Brain pericyte (primary cell): ENCODE measurements around the gene GPC5.

Source experiments
- DNase-seq: peaks from one replicate; pipeline ENCODE4 v3.0.0-alpha.2; 2012; ENCODE audit warnings: low read depth, low spot score

Gene GPC5

DNA sequence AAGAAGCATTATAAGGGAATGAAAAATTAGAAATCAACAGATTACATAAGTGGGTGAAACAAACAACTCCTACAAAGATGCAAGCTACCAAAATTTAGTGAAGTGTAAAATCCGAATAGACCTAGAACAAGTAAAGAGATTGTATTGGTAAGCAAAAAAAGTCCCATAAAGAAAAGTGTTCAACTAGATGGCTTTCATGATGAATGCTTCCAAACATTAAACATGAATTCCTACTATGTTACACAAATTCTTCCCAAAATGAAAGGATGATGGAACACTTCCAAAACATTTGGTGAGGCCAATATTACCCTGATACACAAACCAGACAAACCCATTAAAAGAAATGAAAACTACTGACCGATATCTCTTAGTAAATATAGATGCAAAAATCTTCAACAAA, 139.0 kb downstream of the GPC5 start:
- no peak for DNase-seq

DNA sequence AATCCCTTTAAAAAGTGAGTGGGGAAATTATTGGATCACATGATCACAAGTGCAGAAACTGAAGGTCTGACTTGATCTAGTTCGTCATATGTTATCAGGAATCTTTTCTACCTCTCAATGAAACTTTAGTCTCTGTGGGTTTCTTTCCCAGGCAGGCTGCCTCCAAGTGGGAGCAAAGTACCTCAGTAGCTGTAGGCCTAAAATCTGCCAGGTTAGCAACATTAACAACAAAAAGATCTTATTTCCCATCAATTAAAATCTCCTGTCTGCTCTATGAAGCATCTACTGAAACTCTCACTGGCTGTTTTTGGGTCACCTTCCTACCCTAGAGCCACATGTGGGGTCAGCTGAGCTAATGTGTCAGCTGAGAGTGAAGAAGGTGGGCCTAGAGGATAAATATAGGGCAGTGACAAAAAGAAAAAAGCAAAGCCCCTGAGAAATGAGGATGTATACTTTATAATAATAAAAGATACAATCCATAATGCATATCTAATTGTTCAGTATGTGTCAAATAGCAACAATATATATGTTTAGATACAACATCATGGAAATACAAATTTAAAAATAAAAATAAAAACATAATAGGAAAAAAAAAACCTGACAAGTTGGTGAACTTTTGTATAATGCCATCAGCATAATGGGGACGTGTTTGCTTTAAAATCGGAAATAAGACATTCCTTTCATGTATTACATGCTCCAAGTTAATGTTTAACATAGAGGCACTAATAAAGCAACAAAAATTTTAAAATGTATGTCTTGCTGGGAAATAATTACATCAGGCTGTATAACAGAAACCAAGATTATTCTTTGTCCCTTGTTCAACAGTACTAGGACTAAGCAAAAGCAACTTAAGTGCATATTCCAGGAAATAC, 141.1 kb downstream of the GPC5 start:
- DNase-seq, result no peak

DNA sequence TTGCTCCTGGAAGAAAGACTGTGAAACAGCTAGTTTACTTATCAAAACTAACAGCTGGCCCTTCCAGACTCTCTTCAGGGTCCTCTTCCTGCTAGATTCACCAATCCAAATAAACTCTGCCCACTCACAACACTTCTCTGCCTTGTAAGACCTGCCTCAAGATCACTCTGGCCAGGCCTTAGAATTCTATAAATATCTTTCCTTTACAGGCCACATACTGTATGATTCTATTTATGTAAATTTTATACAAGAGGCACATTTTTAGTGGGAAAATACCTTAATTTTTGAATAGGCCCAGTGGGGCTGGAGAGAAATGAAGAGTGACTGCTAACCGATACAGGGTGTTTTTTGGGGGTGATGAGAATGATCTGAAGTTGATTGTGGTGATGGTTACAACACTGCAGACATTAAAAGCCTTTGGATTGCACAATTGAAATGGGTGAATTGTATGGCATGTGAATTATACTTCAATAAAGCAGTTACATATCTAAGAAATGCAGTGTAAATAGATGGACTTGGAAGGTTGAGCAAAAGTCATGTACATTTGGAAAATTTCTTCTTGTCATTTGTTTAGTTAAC, 141.8 kb downstream of the GPC5 start:
- DNase-seq, result no peak

DNA sequence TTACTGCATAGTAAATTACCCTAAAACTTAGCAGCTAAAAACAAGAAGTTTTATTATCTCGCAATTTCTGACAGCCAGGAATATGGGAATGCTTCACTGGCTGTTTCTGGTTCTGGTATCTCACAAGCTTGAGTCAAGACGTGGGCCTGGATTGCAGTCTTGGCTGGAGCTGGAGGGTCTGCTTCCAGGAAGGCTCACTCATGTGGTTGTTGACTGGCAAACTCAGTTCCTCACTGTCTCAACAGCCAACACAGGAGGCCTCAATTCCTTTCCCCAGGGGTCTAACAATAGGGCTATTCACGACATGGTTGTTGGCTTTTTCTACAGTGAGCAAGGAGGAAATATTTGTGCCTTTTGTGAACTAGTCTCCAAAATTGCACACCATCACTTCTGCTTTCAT, 146.3 kb downstream of the GPC5 start:
- DNase-seq, result no peak

DNA sequence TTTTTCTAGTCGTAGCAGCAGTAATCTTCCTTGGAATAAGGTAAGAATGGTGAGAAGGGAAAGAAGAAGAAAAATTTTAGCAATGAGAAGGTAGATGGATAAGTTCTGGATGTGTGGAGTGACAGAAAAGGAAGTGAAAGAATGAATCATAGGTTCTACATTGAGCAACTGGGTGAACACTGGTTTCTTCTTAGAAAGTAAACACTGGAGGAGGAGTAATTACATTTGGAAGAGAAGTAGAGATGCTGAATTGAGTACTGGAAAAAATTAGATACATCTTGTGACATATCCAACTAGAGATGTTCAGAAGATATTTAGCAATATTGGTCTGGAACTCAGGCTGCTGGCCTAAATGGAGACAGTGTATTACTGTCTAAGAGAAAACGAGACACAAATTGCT, 148.5 kb downstream of the GPC5 start:
- DNase-seq, result no peak

DNA sequence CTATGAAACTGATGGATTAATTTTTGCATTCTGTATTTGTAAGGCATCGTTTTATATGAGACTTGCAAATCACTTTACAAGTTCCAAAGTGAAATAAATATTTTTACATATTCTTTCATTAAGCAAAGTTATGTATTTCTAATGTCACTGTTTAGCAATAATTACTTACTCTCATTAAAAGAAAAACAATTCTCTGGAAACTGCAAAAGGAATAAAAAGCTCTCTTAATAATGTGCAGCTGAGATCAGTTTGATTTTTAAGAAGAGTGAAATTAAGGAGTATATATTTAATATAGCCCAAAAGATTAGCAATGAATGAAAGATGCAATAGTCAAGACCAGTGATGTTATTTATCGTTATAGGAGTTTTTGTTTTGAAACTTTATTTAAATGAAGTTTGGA, 155.2 kb downstream of the GPC5 start:
- no peak for DNase-seq

DNA sequence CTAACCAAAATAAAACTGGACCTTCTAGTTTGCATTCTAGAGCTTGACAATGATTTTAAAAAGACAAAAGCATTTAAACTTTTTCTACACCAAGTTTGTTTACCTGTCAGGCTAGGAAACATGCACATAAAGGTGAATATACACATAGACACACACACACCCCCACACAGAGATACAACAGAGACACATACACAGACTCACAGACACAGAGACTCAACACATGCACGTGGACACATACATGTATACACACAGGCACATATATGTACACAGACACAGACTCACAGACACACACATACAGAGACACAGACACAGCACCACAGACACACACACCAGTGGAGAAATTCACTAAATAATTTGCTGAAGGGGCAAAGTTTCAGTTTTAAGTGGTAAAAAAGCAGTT, 155.7 kb downstream of the GPC5 start:
- DNase-seq, result no peak

DNA sequence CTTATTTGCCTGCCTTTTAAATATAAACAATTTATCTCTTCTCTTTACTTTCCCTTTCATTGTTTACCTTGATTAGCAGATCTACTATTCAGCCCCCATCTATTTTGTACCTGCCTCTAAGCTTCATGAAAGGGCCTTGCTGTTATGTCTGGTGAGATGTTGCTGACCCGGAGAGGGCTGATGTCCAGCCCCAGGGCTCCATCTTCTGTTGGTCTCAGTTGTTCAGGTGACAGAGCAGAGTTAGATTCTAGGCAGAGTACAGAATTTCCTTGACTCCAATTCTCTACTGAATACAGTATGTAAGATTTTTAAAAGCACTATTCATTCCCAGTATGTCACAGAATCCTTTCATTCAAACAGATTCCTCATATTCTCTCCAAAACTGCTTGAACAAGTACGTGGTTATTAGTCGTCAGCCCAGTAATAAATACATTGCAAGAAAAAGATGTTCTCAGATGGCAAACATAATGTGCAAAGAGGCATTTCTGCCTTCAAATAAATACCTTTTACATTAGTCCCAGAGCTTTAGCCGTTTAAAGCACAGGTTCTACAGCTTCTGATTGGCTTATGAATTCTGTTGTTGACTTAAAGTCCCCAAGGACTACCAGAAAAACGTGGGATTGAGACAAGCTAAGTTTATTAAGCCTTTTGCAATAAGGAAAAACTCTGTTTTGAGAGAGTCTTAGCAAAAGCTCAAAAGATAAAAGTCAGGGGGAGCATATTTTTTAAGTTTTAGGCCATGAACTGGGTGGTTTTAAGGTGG, 159.1 kb downstream of the GPC5 start:
- no peak for DNase-seq

DNA sequence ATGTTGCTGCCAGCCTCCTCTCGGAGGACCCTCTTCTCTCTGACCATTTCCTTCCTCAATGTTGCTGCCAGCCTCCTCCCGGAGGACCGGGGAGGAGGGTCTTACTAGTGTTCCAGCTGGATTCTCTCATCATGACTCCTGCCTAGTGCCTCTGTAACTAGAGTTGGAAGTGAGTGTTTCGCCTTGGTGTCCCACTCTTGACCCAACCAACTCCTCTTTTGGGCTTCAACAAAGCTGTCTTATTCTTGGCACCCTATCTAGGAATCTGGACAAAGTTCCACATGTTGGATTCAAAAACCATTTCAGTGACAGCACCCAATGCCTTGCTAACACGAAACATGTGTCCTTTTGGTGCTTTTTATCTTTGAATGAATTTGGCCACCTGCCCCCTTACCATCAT, 165.4 kb downstream of the GPC5 start:
- no peak for DNase-seq

DNA sequence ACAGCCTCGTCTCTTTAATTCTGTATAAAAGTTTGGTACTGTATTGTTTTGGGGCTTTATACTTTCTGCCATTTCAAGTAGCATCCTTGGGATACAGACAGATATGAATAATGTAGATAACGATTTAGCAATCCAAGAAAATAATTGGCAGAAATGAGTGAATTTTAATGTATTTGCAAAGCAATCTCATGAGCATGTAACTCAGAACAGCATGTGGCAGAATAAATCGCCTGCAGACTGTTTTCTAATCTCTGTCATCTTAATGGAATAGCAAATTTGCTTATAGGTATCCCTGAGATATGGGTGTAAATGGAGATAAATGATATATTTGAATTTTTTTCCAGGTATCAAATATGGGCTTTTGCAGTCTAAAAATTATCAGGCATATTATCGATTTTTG, 166.0 kb downstream of the GPC5 start:
- no peak for DNase-seq

DNA sequence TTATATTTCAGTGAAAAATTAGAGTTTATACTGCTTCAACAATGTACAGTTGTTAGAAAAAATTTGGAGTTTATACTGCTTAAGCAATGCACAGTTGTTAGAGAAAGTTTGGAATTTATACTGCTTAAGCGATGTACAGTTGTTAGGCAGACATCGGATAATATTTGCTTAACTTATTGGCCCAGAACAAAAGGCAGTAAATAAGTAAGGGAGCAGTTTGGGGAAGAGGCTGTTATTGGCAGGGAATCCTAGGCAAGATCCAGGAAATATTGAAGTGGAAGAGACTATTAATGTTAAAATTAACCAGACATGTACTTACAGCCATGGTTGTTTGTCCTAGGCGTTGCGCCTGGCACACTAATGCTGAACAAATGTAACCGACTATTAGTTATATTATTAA, 166.9 kb downstream of the GPC5 start:
- DNase-seq, result no peak

DNA sequence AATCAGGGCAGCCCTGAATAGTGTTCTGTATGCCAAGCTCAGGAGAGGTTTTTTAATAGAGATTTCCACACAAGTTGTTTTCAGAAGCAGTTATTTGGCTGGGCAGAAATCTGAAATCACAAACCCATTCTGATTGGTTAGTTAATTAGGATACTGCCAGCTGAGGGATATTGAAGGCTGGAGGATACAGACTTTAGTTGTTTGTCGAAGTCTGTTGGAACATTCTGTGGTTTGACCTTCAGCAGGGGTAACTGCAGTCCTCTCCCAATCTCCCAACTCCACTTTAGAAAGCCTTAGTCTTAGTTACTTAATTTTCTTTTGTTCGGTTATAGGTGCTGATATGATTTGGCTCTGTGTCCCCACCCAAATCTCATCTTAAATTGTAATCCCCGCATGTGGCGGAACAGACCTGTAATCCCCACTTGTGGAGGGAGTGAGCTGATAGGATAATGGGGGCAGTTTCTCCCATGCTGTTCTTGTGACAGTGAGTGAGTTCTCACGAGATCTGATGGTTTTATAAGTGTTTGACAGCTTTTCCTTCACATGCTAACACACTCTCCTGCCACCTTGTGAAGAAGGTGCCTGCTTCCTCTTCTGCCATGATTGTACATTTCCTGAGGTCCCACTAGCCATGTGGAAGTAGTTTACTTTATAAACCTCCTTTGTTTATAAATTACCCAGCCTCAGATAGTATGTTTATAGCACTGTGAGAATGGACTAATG, 169.2 kb downstream of the GPC5 start:
- DNase-seq, result no peak

DNA sequence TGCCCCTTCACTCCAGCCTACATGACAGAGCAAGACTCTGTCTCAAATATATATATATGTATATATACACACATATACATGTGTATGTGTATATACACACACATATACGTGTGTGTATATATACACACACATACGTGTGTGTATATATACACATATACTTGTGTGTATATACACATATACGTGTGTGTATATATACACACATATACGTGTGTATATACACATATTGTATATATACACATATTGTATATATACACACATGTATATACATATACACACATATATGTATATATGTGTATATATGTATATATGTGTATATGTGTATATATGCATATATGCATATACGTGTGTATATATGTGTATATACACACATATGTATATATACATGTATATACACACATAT, 173.3 kb downstream of the GPC5 start:
- DNase-seq, result no peak

DNA sequence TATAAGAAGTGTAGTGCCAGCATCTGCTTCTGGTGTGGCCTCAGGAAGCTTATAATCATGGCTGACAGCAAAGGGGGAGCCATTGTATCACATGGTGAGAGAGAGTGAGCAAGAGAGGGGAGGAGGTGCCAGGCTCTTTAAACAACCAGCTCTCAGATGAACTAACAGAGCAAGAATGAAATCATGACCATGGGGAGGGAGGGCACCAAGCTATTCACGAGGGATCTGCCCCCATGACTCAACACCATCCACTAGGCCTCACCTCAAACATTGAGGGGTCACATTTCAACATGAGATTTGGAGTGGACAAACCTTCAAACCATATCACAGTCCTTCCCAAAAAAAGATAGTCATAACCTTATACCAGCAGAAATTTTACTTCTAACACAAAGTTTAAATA, 174.0 kb downstream of the GPC5 start:
- no peak for DNase-seq

DNA sequence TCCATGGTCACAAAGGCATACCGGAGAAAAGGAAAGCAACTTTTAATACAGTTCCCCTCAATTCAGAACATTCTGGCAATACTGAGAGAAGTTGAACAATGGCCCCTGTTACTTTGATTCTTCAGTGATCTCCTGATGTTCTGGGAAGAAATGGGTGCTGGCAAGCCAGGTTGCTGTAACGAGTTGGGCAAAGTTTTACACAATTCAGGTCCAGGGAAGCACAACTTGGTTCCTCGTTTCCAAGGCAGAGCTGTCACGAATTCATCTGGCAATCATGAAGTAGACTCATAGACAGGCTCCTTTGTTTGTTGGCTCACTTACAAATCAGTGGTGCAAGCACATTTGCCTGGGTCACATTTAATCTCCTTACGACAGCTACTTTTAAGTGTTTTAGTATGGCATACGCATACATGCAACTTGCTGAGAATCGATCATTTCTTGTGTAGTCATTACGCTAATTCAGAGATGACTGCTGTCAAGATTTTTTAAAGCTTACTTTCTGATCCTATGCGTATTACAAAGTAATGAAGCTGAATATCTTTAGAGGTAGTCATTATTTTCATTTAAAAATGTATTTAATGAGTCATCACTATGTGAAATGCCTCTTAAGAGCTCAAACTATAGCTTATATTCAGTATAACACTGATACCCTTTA, 174.7 kb downstream of the GPC5 start:
- DNase-seq, result no peak

DNA sequence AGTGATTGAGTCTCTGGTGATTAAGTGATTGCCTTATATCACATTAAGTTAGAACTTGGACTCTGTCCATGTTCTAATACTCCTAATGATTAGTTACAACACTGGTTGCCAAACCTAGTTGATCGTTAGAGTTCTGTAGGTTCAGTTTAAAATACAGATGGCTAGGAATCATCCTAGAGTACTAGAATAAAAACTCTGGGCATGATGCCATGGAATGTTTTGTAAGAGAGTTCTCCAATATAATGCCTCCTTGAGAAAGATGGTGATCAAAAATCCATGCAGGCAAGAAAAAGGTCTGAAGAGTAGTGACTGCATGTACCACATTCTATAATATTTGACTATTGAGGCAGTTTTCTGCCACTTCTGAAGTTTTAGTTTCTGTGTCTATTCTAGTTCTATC, 176.3 kb downstream of the GPC5 start:
- DNase-seq, result no peak

DNA sequence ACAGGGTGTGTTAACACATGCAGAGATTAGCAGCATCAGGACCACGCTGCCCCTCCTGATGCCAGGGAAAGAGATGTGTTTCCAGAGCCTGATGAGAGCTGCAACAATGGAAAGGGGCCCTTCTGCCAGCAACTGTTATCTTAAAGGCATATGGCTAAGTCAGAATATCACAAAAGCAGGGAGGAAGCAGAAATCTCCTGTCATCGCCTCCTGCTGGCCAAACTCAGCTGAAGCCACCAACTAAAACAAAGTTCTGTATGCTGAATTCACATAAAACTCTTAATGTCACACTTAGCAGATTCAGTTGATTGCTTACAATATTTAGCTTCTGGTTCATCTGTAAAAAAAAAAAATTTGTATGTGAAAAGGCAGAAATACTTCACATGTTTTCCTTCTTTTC, 178.2 kb downstream of the GPC5 start:
- no peak for DNase-seq

DNA sequence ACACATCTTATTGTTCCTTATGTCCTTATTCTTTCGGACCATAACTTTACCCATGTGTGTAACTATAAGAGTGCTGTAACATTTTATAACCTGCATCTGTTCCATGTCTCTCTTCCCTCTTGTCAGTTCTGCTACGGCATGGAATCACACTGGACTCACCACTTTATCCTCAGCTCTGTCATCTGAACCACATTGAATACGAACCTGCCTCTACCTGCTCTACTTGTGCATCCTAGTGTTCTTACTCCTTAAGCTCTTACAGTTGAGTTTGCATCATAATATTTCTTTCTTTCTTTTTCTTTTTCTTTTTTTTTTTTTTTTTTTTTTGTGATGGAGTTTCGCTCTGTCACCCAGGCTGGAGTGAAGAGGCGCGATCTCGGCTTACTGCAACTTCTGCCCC, 180.9 kb downstream of the GPC5 start:
- no peak for DNase-seq

DNA sequence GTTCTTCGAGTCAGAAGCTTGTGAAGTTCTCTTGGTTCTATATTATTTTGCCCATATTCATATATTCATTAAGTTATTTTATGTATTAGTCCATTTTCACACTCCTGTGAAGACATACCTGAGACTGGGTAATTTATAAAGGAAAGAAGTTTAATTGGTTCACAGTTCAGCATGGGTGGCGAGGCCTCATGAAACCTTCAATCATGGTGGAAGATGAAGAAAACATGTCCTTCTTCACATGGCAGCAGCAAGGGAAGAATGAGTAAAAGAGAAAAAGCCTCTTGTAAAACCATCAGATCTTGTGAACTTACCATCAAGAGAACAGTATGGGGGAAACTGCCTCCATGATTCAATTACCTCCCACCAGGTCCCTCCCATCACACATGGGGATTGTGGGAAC, 182.3 kb downstream of the GPC5 start:
- no peak for DNase-seq

DNA sequence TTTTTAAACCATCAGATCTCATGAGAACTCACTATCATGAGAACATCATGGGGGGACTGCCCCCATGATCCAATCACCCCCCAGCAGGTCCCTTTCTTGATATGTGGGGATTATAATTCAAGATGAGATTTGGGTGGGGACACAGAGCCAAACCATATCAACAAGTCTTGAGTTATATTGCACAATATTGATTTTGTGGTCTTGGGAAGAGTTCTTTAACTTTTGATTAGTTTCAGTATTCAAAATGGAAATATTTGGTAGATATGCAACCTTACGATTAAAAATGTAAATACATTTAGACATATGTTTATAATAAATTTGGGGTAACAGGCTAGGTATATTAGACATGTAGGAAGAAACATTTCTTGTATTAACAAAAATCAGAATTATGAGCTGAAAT, 188.2 kb downstream of the GPC5 start:
- no peak for DNase-seq

DNA sequence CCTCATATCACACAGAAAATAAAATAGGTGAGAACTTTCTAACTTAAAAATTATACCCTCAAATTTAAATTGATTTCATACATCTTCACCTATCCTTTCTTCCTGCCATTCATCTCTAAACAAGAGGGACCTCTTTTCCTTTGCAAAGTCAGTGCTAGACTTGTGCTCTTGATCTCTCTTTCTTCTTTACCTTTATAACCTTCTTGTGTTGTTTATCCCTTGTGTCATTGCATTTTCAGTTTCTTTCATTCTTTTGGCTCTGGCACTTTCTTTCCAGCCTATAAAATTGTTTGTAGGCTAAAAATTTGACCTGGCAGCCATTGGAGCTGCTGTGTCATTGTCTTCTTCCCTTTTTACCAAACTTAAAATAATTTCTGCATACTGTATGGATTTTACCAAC, 190.1 kb downstream of the GPC5 start:
- DNase-seq, result no peak
